ENCODE results near the gene NNT. TPM values are rescaled to one million over a fixed set of nuclear protein-coding genes. Genes with fewer than 3 reads are reported as not detected.

Gene NNT
- polyA plus RNA-seq, 3 donors: 17.1 to 47.2 (median 41.2) TPM

GRCh38 chr5:43675357-43675756 is 72.4 kb downstream of the NNT start:
- peaks cover 33 to 41% of the 10 kb centered on the region in 2 donors for H3K36me3 Mint-ChIP-seq
- Histone ChIP-seq H3K27me3 (ENCODE audit: control insufficient read depth in 2 of 2, insufficient read depth in 2 of 2, low read length in 2 of 2) (no peaks in the 10 kb centered on the region), H3K36me3 (replicated peaks in 1 of 2; ENCODE audit: control insufficient read depth in 1 of 2, insufficient read depth in 2 of 2, low read length in 2 of 2) (peaks cover 27 to 75% of the 10 kb centered on the region in 2 donors)

GRCh38 chr5:43676083-43676840 is 73.3 kb downstream of the NNT start:
- Histone ChIP-seq H3K27me3 (ENCODE audit: control insufficient read depth in 2 of 2, insufficient read depth in 2 of 2, low read length in 2 of 2) (no peaks in the 10 kb centered on the region), H3K9me3 (replicated peaks in 1 of 2; ENCODE audit: control insufficient read depth in 1 of 2, insufficient read depth in 1 of 2, low read length in 2 of 2) (no peaks in the 10 kb centered on the region), H3K4me1 (ENCODE audit: control insufficient read depth in 1 of 2, insufficient read depth in 2 of 2, low read length in 2 of 2) (no peaks in the 10 kb centered on the region), H3K27ac (ENCODE audit: low read depth in 1 of 2, low read length in 2 of 2) (no peak overlapping the region), H4K20me1 (ENCODE audit: insufficient read depth, low read length) (no peaks in the 10 kb centered on the region), H2AFZ (ENCODE audit: insufficient read depth, low read depth, low read length, poor library complexity, severe bottlenecking) (no peak overlapping the region), H3K36me3 (replicated peaks in 1 of 2; ENCODE audit: control insufficient read depth in 1 of 2, insufficient read depth in 2 of 2, low read length in 2 of 2) (peaks cover 32 to 80% of the 10 kb centered on the region in 2 donors), H3K4me2 (replicated peaks; ENCODE audit: extremely low read depth, low read length, poor library complexity, severe bottlenecking) (no peak overlapping the region), H3K9ac (ENCODE audit: insufficient read depth, low read length, poor library complexity, severe bottlenecking) (no peak overlapping the region), H3K79me2 (ENCODE audit: insufficient read depth, low read length) (no peaks in the 10 kb centered on the region), H3K4me3 (replicated peaks in 1 of 3; ENCODE audit: low read depth in 2 of 3, low read length in 3 of 3) (no peak overlapping the region)
- Mint-ChIP-seq H3K27me3 (ENCODE audit: low read depth in 3 of 3) (no peaks in the 10 kb centered on the region), H3K36me3 (peaks cover 35 to 43% of the 10 kb centered on the region in 2 donors), H3K4me1 (no peaks in the 10 kb centered on the region), H3K4me3 (no peak overlapping the region), H3K27ac (no peak overlapping the region), H3K9me3 (no peaks in the 10 kb centered on the region)
- DNase-seq: no peak
- intact Hi-C loops (cut with micrococcal nuclease): no loop called here
- no peak for TF ChIP-seq CTCF (IDR thresholded peaks at IDR 0.05)
- no CpG with 5 or more reads among the region's 2 CpGs for WGBS (ENCODE audit: insufficient coverage)

More at GRCh38 chr5:43675357-43675756, 72.4 kb downstream of the NNT start:
- Histone ChIP-seq H4K20me1 (ENCODE audit: insufficient read depth, low read length) (no peaks in the 10 kb centered on the region), H3K9me3 (replicated peaks in 1 of 2; ENCODE audit: control insufficient read depth in 1 of 2, insufficient read depth in 1 of 2, low read length in 2 of 2) (no peaks in the 10 kb centered on the region), H3K4me1 (ENCODE audit: control insufficient read depth in 1 of 2, insufficient read depth in 2 of 2, low read length in 2 of 2) (no peaks in the 10 kb centered on the region), H3K27ac (ENCODE audit: low read depth in 1 of 2, low read length in 2 of 2) (no peak overlapping the region), H3K79me2 (ENCODE audit: insufficient read depth, low read length) (no peaks in the 10 kb centered on the region), H3K9ac (ENCODE audit: insufficient read depth, low read length, poor library complexity, severe bottlenecking) (no peak overlapping the region), H3K4me3 (replicated peaks in 1 of 3; ENCODE audit: low read depth in 2 of 3, low read length in 3 of 3) (no peak overlapping the region), H3K4me2 (replicated peaks; ENCODE audit: extremely low read depth, low read length, poor library complexity, severe bottlenecking) (no peak overlapping the region), H2AFZ (ENCODE audit: insufficient read depth, low read depth, low read length, poor library complexity, severe bottlenecking) (no peak overlapping the region)
- H3K27me3 Mint-ChIP-seq (ENCODE audit: low read depth in 3 of 3): no peaks in the 10 kb centered on the region
- intact Hi-C loops (cut with micrococcal nuclease): no loop called here
- no peak for TF ChIP-seq CTCF (IDR thresholded peaks at IDR 0.05)
- no peaks in the 10 kb centered on the region for H3K9me3 Mint-ChIP-seq
- no peak for DNase-seq
- no CpG with 5 or more reads among the region's 3 CpGs for WGBS (ENCODE audit: insufficient coverage)
- no peak overlapping the region for H3K27ac Mint-ChIP-seq
- H3K4me1 Mint-ChIP-seq: no peaks in the 10 kb centered on the region
- no peak overlapping the region for H3K4me3 Mint-ChIP-seq
